GM18517 (cell line): ENCODE measurements around the gene TAPT1.
"Not testable (repeated sequence)": the region's sequence is repeated elsewhere in the genome, so short reads cannot be mapped to it uniquely, and the experiment has no call there.

Source experiments
- ATAC-seq: cut with Tn5 transposase; IDR thresholded peaks from one replicate; pipeline ENCODE4 v1.9.1; 2021; ENCODE audit warnings: mild to moderate bottlenecking, moderate library complexity; ENCODE audit not compliant: unreplicated experiment

TAPT1 gene

DNA sequence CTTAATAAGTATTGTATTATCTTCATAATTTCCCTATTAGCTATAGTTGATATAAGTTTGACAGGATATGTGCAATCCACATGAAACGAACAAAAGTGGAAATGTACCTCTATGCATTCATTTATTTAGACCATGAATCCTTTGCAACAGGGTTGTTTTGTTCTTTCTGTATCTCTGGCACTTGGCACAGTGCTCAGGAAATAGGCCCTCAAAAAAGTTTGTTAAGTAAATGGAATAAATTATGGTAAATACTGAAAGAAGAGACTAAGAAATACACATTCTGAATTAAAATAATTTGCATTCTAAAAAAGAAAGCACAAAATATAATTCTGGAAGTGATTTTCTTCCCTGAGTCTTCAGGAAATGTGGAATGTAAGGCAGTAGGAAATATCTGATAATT lies 39.3 kb downstream of the TAPT1 start:
- ATAC-seq: no peak

DNA sequence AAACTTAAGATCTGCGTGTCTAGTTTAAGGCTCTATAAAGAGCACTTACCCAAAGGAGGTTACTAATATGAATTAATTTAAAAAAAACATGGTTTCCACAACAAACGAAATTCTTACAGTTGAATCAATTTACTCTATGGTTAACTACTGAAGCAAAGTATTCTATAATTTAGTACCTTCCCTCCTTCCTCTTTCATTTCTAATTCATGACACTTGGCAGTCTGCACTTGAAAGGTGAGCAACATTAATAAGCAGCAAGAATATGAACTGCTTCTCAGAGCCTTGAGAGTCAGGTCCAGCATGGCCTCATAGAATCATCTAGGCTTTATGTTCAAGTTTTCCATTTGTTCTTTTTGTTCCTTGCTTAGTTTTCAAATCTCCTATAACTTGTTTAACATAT lies 42.7 kb downstream of the TAPT1 start:
- ATAC-seq: no peak

DNA sequence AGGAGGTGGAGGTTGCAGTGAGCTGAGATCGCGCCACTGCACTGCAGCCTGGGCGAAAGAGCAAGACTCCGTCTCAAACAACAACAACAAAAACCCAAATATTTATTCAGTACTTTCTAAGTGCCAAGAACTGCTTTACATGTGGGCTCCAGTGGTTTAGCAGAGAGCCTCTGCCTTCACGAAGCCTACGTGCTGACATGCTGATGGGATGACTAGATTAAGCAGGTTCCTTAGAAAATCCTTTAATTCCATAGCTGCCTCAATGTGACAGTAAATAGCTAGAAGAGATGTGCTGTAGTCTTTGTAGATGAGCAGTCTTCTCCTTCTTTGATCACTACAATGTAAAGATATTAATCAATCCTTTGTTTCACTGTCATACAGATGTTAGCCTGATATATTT lies 49.6 kb downstream of the TAPT1 start:
- no peak for ATAC-seq

DNA sequence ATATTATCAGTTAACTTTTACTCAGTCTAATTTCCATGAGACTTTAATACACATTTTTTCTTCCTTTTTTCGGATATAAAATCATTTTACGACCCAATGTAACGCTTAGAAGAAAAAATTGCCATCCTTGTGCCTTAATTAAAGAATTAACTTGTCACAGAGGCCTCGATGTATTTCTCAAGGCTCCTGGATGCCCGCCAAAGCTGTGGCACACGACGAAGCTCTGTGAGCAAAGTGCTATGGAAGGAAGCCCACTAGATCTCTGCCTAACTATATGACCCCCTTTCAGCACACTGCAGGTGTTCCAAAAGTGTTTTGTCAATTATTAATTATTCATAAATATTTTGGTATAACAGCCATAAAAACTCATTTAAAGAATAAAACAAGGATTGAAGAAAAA lies 54.4 kb downstream of the TAPT1 start:
- no peak for ATAC-seq

DNA sequence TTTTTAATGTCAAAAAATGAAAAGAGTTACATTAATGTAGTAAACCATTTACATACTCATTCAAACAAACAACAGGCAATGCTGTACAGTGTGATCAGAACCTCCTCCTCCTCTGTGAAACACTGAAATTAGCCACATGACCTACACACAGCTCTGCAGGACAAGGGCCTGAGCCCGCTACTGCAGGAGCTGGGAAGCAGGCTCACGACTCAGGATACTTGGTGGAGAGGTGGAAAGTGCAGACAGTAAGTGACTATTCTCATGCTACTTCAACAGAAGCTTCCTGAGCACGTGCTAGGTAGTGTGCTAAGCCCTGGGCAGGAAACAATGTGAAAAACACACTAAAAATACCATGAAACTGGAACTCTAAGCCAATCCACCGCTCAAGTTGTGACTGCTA lies 56.8 kb downstream of the TAPT1 start:
- no peak for ATAC-seq

DNA sequence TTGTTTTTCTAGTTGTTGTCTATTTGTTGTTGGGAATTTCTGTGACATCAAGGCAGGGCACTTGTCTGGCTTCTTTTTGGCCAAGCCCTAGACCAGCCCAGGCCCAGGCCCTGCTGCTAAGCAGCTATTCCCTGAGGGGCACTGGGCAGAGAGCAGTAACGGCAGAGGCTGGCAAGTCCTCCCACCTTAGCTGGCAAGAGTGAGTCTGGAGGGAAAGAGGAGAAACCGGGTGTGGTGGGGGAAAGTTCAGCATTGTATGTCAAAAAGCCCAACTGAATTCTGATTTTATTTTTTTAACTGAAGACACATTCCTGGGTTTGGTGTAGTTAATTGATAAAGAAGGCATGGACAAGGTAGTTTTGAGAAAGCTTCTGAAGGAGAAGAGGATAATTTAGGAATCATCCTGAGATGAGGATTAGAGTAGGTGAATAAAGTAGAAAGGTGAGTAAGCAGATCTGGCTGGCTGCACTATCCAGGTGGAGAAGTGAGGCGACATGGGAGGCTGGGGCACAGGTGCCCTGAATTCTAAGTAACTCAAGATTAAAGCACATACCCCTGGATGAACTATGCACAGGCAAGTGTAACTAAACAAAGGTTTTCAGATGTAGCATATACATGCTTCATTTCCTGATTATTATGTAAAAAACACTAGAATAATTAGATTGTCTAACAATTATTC lies 57.4 kb downstream of the TAPT1 start:
- ATAC-seq: no peak

DNA sequence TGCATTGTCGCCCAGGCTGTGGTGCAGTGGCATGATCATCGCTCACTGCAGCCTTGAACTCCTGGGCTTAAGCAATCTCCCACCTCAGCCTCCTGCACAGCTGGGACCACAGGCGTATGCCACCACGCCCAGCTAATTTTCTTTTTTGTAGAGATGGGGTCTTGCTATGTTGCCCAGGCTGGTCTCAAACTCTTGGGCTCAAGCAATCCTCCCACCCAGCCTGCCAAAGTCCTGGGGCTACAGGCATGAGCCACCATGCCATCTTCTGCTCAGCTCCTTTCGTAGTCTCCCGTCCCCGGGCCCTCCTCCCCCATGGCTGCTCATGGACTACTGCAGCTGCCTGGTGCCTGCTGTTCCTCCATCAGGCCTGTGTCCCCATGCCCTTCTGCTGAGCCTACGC lies 58.1 kb downstream of the TAPT1 start:
- ATAC-seq: no peak

DNA sequence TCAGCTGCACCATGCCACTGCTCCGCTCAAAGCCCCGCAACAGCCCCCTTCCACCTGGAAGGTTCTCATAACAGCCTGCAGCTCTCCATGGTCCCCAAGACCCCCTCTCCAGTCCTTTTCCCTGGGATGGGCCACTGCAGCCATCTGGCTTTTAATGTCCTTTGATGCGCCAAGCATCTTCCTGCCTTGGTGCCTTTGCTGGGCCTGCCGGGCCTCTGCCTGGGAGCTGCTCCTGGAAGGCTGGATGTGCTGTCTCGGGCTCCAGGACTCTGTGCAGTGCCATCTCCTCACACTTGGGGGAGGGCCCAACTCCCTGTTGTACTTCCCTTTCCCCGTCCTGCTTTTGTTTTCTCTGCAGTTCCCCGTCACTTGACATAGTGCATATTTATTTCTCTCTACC lies 60.3 kb downstream of the TAPT1 start:
- no peak for ATAC-seq

DNA sequence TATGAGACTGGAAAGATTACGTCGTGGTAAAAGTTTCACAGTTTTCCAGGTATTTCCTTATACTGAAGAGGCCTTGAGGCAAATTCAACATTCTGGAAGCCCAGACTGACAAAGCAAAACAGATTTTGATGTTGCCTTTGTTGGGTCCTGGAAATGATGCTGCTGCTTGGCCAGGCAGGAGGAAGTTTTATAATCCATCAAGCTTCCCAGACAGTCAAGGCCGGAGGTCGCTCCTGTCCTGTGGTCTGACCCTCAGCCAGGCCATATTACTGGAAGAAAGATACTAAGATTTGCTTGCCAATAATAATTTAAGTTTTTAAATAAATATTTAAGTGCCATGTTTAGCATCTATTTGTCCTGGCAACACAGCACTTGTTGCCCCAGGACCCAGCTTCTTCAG lies 63.4 kb downstream of the TAPT1 start:
- no peak for ATAC-seq

DNA sequence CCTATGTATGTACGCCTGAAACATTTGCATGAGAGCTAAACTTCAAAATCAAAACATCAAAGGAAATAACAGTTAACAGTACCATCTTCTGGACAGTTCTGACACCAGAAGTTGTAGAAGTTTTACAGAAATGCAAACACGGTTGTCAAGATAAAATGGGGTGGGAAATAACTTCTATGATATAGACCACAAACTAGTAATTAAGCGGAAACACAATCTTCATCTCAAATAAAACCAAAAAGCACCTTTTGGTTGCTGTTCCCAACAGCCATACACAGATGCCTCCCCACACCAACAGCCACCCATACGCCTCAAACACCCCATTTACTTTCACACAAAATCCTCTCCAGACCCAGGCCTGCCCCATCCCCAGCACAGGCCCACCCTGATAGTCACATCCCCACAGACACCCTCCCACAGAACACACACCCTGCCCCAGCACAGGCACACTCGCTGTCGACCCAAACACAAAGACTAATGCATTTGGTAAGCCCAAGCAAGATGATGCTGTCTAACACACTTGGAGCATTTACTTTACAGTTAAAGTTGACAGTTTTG lies 64.3 kb downstream of the TAPT1 start:
- ATAC-seq: no peak

DNA sequence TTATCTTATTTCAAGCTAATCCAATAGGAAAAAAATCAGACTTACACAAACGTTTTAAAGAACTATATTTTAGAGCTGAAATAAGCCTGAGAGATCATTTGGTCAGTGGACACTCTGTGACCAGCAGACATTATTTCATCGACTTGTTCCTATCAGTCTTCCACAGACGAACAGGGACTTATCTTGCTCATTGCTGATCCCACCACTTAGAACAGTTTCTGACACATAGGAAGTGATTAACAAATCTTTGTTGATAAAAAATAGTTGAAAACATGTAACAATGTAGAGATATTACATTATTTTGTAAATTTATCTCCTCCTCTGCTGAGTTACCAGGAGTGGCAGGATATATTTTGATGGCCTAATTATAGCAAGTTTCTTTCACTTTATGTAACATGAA lies 65.8 kb downstream of the TAPT1 start:
- no peak for ATAC-seq

DNA sequence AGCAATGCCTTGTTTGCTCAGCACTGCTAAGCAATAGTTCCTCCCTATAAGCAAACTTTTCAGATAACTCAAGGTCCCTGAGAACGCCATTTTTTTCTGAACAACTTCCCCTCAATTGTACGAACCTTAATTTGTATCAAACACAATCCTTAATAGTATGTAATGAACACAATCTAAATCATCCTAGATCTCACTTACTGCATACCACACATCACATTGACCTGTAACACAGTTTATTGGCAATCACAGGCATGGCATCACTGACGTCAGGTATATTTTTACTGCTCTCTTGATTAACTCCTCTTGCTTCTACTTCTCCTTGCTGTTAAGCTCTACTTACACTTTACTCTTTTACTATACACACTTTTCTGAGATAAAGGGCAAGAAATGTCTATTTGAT lies 67.0 kb downstream of the TAPT1 start:
- no peak for ATAC-seq

DNA sequence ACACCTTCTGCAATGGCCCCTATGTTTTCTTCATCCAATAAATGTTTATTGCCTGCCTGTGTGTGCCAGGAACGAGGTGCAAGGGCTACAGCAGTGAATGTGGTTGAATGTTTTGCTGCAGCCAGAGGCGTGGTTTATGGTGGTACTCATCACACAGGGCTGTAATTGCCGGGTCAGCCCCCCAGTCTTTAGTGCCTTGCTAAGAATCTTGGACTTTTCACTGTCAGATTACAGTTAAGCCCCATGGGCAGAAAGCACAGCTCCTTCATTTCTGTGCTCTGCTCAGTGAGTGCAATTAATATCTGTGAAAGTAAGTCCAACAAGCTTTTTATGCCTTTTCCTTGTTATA lies 67.8 kb downstream of the TAPT1 start:
- no peak for ATAC-seq

DNA sequence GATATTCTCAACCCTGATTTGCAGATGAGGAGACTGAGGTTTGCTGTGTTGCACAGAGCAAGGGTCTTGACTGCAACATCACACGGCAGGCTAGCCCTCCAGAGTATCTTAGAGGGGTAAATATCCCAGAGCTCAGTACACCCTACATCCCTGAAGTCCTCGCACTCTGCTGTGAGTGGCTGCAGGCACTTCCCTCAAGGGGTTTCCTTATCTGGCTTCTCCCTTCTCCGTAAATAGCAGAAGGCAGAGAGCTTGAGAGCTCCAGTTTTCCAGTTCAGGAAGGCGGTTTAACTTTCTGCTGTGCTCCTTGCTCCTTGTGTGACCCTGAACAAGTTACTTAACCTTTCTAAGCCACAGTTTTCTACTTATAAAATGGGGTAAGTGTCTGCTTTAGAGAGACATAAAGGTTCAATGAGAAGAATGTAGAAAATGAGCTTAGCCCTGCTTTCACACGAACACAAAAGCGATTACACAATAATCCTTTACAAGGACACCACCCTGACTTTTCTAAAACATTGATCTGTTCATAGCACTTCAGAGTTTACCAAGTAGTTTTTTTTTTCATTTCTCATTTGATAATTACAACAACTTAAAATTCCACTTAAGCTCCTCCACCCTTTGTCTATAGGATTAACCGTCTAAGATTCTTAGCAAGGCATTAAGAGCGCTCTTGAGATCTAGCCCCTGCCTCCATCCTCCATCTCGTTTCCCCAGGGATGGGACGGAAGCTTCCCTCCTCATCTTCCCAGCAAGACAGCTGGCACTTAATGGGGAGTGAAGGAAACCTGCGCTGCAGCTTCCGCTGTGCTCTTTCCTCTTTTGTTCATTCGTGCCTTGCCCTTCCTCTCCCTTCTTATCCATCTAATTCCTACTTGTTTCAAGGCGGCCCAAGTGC lies 68.4 kb downstream of the TAPT1 start:
- ATAC-seq: no peak

DNA sequence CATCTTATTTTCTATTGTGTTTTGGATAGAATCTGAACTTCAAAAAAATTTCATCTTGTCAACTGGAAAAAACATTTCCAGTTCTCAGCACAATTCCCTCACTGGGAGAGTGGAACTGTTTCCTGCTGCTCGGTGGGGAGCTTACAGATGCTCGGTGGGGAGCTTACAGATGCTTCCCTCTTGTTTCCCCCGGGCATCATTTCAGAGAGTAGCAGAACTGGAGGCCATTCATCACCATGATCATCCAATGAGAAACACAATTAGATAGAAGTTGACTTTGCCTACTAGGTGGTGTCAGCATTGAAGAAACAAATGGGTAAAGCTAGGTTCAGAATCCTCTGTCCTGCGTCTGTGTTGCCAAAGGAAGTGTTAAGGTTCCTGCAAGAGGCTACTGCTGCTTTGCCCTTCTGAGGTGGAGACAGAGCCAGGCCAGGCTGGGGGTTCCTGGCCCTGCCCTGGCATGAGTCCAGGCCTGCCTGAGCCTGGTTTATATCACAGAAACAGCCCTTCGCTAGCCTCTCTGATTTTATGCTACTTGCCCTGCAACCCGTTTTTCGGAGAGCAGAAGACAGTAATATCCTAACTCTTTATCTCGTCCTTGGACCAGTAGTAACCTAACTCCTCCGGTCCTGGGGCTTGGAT lies 70.6 kb downstream of the TAPT1 start:
- ATAC-seq: no peak

DNA sequence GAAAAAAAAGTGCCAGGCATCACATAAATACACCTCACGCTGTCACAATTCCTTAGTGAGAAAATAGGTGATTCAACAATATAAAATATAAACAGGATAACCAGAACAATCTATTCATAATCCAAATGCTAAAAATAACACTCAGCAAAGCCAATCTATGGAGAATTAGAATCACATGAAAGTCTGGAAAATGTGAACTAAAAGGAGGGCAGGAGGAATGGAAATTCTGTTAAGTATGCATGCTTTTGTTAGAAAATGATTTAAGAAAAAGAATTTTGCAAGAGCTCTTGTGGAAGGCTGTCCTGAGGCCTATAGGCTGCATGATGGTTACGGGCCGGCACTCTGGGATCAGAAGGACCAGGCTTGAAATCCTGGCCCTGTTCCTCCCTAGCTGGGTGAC lies 71.8 kb downstream of the TAPT1 start:
- no peak for ATAC-seq

DNA sequence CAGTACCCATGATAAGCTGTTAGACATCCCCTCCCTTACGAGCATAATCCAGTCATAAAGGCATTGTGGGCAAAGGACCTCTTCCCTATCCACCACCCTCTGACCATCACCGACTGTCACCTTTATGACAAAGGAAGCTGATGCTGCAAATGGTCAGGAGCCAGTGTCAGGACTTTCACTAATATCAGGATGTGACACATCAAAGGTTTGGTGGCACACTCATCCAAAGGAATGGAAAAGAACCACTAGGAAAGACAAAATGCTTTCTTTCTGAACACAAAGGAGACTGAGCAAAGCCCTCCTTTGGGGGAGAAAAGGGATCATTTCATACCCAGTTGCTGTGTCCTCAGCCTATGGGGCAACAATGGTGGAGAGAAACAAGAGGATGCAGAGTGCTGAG lies 75.6 kb downstream of the TAPT1 start:
- ATAC-seq: no peak

DNA sequence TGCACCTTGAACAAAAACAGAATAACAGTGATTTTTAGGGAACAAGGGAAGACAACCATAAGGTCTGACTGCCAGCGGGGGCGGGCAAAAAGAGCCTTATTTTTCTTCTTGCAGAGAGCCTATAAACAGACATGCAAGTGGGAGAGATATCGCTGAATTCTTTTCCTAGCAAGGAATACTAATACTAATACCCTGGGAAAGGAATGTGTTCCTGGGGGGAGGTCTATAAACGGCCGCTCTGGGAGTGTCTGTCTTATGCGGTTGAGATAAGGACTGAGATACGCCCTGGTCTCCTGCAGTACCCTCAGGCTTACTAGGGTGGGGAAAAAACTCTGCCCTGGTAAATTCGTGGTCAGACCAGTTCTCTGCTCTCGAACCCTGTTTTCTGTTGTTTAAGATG lies 81.4 kb downstream of the TAPT1 start:
- not testable (repeated sequence) for ATAC-seq

DNA sequence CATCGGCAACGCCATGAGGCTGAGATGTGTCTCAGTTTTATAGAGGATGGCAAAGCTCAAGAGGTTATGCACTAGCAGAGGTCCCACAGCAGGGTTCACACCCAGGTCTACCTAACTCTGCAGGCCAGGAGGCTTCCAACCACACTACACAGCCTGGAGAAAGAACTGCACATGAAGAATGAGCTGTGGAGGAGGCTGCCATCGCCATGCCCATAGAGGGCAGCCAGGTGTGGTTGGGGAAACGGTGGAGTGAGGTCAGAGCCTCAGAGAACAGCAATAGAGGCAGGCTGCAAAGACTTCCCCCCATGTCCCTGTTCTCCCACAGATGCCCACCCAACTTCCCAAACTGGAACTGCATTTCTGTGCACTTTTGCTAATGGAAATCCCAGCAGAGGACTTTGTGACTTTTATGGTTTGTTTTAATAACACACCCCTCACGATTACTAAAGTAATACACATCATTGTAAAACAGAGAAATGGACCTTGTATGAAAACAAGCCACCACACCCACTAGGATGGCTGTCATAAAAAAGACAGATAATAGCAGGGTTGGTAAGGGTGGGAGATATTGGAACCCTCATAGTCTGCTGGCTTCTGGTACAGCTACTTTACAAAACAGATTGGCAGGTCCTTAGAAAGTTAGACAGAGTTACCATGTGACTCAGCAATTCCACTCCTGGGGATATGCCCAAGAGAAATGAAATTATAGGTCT lies 83.5 kb downstream of the TAPT1 start:
- ATAC-seq: no peak

DNA sequence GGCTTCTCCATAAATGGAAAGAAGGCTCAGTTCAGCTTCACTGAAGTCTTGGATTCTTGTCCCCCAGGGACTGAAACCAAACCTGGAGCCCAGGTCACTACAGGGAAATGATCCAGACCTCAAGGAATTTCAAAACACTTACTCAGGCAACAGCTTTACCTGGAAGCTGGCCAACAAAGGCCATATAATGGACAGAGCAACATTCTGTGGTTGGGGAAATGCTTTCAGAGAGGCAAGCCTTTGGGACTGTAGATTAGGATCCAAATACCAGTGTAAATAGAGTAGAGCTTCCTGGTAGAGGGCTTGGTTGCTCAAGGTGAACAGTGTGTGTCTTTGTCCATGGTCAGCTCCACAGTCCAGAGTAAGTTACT lies 85.4 kb downstream of the TAPT1 start:
- no peak for ATAC-seq

DNA sequence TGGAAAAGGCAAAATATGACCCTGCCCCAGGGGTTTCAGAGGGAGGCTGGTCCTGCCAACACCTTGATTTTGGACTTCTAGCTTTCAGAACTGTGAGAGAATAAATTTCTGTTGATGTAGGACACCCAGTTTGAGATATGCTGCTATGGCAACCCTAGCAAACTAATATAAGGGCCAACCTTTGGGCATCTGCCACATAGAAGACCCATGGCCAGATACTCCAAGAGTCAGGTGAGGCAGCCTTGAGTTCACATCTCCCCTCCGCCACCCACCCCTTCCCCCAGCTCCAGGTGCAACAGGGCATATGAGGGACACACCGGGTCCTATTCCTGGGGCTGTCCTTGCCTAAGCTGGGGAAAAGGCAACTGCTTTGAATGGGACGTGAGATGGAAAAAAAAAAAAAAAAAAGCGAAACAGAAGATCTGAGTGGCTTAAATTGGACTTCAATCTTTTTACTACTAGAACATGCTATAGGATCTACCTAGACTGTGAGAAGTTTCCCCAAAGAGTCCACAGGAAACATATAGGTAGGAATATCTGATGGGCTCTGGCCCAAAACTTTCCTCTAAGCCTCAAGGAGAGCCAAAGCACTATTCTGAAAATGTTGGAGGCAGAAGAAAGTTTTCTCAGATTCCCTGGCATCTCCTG lies 85.9 kb downstream of the TAPT1 start:
- no peak for ATAC-seq
